Osteoblast (primary cell): ENCODE data around the gene TEX48. TPM values are rescaled to one million over a fixed set of nuclear protein-coding genes. Genes with fewer than 3 reads are reported as not detected.

Source experiments
- DNase-seq: peaks from one replicate; pipeline ENCODE4 v3.0.0; 2011; ENCODE audit warnings: low spot score, mixed read lengths; ENCODE audit not compliant: insufficient read length; ENCODE audit errors: missing footprints
- H2AFZ ChIP-seq: 2 replicates; pipeline ENCODE4 v1.6.0; 2011; ENCODE audit warnings: mild to moderate bottlenecking, low read length
- H3K27ac ChIP-seq: 2 replicates; pipeline ENCODE4 v1.5.1; 2011; ENCODE audit warnings: mild to moderate bottlenecking, low read depth, low read length, moderate library complexity
- H3K27me3 ChIP-seq: 2 replicates; pipeline ENCODE4 v1.6.0; 2012; ENCODE audit warnings: mild to moderate bottlenecking, control low read depth, inconsistent platforms, low read length, moderate library complexity; ENCODE audit not compliant: insufficient read depth
- H3K36me3 ChIP-seq: 2 replicates; pipeline ENCODE4 v1.5.1; 2011; ENCODE audit warnings: mild to moderate bottlenecking, low read length, control low read depth, moderate library complexity; ENCODE audit not compliant: insufficient read depth
- H3K4me1 ChIP-seq: 2 replicates; pipeline ENCODE4 v1.5.1; 2011; ENCODE audit warnings: mild to moderate bottlenecking, low read length, control low read depth, moderate library complexity; ENCODE audit not compliant: insufficient read depth
- H3K4me2 ChIP-seq: 2 replicates; pipeline ENCODE4 v1.6.0; 2011; ENCODE audit warnings: mild to moderate bottlenecking, low read length; ENCODE audit not compliant: insufficient read depth
- H3K4me3 ChIP-seq: fragments of 200-600 bp; sonication (generic); 3 replicates; pipeline ENCODE4 v1.5.1; 2012; ENCODE audit warnings: mild to moderate bottlenecking, low read length, inconsistent platforms; ENCODE audit not compliant: insufficient read depth
- H3K79me2 ChIP-seq: 2 replicates; pipeline ENCODE4 v1.6.0; 2012; ENCODE audit warnings: mild to moderate bottlenecking, low read length, control low read depth, inconsistent platforms; ENCODE audit not compliant: insufficient read depth
- H3K9me3 ChIP-seq: 2 replicates; pipeline ENCODE4 v1.5.1; 2011; ENCODE audit warnings: low read depth, low read length, control low read depth
- H4K20me1 ChIP-seq: 2 replicates; pipeline ENCODE4 v1.6.0; 2012; ENCODE audit warnings: mild to moderate bottlenecking, low read length, control low read depth; ENCODE audit not compliant: insufficient read depth
- CTCF ChIP-seq: IDR thresholded peaks from 2 replicates; pipeline ENCODE4 v1.5.1; 2011; ENCODE audit warnings: mild to moderate bottlenecking, low read depth, low read length, moderate library complexity; ENCODE audit errors: extremely low read depth
- total RNA-seq: library from RNA; depleted of rRNA; stranded (reverse); fragments of >200 nt; gene quantifications from 2 replicates; pipeline ENCODE4 v1.2.3, GENCODE V29; 2012

TEX48 gene
- total RNA-seq, 1 donor = not detected

- DNase-seq = no peak
- H2AFZ ChIP-seq = no peak overlapping the region
- no peaks in the 10 kb centered on the region for H3K9me3 ChIP-seq
- no peak overlapping the region for H3K27ac ChIP-seq
- peaks cover 3% of the 10 kb centered on the region for H3K4me1 ChIP-seq
- no peaks in the 10 kb centered on the region for H3K79me2 ChIP-seq
- peaks cover 14% of the 10 kb centered on the region for H3K36me3 ChIP-seq
- no peaks in the 10 kb centered on the region for H4K20me1 ChIP-seq
- no peak overlapping the region for H3K4me3 ChIP-seq
- H3K27me3 ChIP-seq = no peaks in the 10 kb centered on the region
- H3K4me2 ChIP-seq = no peak overlapping the region
- TF ChIP-seq CTCF = no peak
Measured at GRCh38 chr9:114633438-114634089, 48.4 kb downstream of the TEX48 start.

DNA sequence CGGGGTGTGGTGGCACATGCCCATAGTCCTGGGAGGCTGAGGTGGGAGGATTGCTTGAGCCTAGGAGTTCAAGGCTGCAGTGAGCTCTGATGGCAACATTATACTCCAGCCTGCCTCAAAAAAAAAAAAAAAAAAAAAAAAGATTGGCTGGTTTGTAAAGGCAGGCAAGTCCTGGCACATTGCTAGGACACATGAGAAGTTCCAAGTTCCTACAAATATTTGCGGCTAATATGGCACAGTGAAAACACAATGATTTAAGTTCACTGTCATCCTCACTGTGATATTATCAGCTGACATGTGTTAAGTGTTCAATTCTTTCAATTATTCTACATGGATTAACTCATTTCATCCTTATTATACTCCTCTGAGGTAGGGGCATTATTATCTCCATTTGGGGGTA, 50.8 kb downstream of the TEX48 start:
- DNase-seq = no peak
- H3K9me3 ChIP-seq = no peaks in the 10 kb centered on the region
- peaks cover 17% of the 10 kb centered on the region for H3K36me3 ChIP-seq
- H3K4me1 ChIP-seq = peaks cover 3% of the 10 kb centered on the region
- H4K20me1 ChIP-seq = no peaks in the 10 kb centered on the region
- no peak overlapping the region for H3K4me2 ChIP-seq
- no peak overlapping the region for H2AFZ ChIP-seq
- H3K27me3 ChIP-seq = no peaks in the 10 kb centered on the region
- no peak for TF ChIP-seq CTCF
- no peak overlapping the region for H3K4me3 ChIP-seq
- no peaks in the 10 kb centered on the region for H3K79me2 ChIP-seq
- H3K27ac ChIP-seq = no peak overlapping the region

DNA sequence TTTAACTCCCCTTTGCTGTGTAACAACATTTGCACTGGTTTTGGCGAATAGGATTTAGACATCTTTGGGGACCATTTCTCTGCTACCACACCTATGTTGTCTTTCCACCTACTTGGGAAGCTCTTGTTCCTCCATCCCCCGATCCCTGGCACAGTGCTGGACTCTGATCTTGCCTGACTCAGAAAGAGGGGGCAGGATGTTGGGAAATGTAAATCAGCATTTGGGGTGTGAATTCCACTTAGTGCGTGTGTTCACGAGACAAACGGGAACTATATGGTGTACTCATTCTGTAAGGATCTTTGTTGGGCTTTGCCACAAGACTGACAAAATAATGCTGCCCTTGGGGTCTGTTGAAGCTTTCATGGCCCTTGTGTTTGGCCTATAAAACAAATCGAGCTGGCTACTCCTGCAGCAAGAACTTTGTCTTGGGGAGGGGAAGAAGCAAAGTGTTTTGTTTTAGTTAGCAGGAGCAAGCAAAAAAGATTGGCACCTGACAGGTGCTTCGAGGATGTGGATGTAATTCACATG, 52.4 kb downstream of the TEX48 start:
- no peaks in the 10 kb centered on the region for H3K9me3 ChIP-seq
- no peak overlapping the region for H3K27ac ChIP-seq
- no peak overlapping the region for H2AFZ ChIP-seq
- H3K79me2 ChIP-seq = no peaks in the 10 kb centered on the region
- no peaks in the 10 kb centered on the region for H3K27me3 ChIP-seq
- DNase-seq = no peak
- no peaks in the 10 kb centered on the region for H4K20me1 ChIP-seq
- peaks cover 3% of the 10 kb centered on the region for H3K4me1 ChIP-seq
- TF ChIP-seq CTCF = no peak
- peaks cover 17% of the 10 kb centered on the region for H3K36me3 ChIP-seq
- no peak overlapping the region for H3K4me2 ChIP-seq
- H3K4me3 ChIP-seq = no peak overlapping the region

DNA sequence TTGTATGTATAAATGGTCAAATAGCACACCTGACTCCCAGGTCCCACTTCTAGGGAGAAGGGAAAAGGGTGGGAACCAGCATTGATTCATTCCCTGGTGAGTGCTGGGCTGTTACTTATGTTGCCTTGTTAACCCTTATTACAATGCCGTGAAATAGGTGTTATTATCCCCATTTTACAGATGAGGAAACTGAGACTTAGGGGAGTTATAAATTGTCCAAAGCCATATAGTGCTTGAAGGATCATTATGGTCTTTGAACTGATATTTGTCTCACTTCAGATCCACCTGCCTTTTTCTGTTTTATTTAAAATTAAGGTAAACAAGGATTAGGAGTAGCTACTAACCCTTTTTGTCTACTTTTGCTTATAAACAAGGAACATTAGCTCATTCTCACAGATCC, 54.4 kb downstream of the TEX48 start:
- Histone ChIP-seq H4K20me1 (no peaks in the 10 kb centered on the region), H3K79me2 (no peaks in the 10 kb centered on the region), H3K9me3 (no peaks in the 10 kb centered on the region), H3K4me1 (peaks cover 7% of the 10 kb centered on the region), H3K27me3 (no peaks in the 10 kb centered on the region), H2AFZ (no peak overlapping the region), H3K4me2 (no peak overlapping the region), H3K36me3 (peaks cover 17% of the 10 kb centered on the region), H3K27ac (no peak overlapping the region), H3K4me3 (no peak overlapping the region)
- no peak for TF ChIP-seq CTCF
- DNase-seq = no peak
